HG03460 (cell line): ENCODE data around the gene MEAF6.
"Not testable (repeated sequence)": the region's sequence is repeated elsewhere in the genome, so short reads cannot be mapped to it uniquely, and the experiment has no call there.

Source experiments
- ATAC-seq: cut with Tn5 transposase; IDR thresholded peaks from one replicate; pipeline ENCODE4 v1.9.1; 2021; ENCODE audit not compliant: unreplicated experiment

MEAF6 gene

GRCh38 chr1:37514350-37515184 is at the start of gene MEAF6:
MEAF6 (minus strand) TSS chr1:37514766; CDS start chr1:37514746, 20 bp downstream.
- ATAC-seq = peak; percentile 88

GRCh38 chr1:37562984-37563383 is 48.4 kb upstream of the MEAF6 start:
- ATAC-seq = no peak

GRCh38 chr1:37561133-37562132 is 46.9 kb upstream of the MEAF6 start:
- no peak for ATAC-seq

GRCh38 chr1:37560401-37561132 is 46.0 kb upstream of the MEAF6 start:
- no peak for ATAC-seq

GRCh38 chr1:37559957-37560379 is 45.4 kb upstream of the MEAF6 start:
- not testable (repeated sequence) for ATAC-seq

- ATAC-seq = no peak
Measured at GRCh38 chr1:37559080-37559479, 44.5 kb upstream of the MEAF6 start.

GRCh38 chr1:37558411-37558810 is 43.8 kb upstream of the MEAF6 start:
- ATAC-seq = no peak

GRCh38 chr1:37557402-37557801 is 42.8 kb upstream of the MEAF6 start:
- no peak for ATAC-seq

- ATAC-seq = no peak
Measured at GRCh38 chr1:37556712-37557196, 42.2 kb upstream of the MEAF6 start, which contains the start of gene DNALI1. DNALI1 (plus strand) TSS chr1:37556940; CDS start chr1:37556995, 55 bp downstream.

GRCh38 chr1:37553927-37554808 is 39.6 kb upstream of the MEAF6 start, which contains the start of gene SNIP1:
SNIP1 (minus strand) TSS chr1:37554293; CDS start chr1:37554229, 64 bp downstream.
- peak; percentile 83 for ATAC-seq

- ATAC-seq = peak; percentile 14
Measured at GRCh38 chr1:37553598-37553926, 39.0 kb upstream of the MEAF6 start.

GRCh38 chr1:37549341-37549740 is 34.8 kb upstream of the MEAF6 start:
- ATAC-seq = no peak

- ATAC-seq = no peak
Measured at GRCh38 chr1:37545019-37545418, 30.5 kb upstream of the MEAF6 start.

GRCh38 chr1:37544530-37544929 is 30.0 kb upstream of the MEAF6 start:
- ATAC-seq = no peak

- no peak for ATAC-seq
Measured at GRCh38 chr1:37540036-37540785, 25.6 kb upstream of the MEAF6 start.

- not testable (repeated sequence) for ATAC-seq
Measured at GRCh38 chr1:37539154-37539553, 24.6 kb upstream of the MEAF6 start.

- no peak for ATAC-seq
Measured at GRCh38 chr1:37537378-37537777, 22.8 kb upstream of the MEAF6 start.

- no peak for ATAC-seq
Measured at GRCh38 chr1:37533317-37534093, 18.9 kb upstream of the MEAF6 start.
